ENCODE results near the gene BRME1.

The BRME1 gene

DNA sequence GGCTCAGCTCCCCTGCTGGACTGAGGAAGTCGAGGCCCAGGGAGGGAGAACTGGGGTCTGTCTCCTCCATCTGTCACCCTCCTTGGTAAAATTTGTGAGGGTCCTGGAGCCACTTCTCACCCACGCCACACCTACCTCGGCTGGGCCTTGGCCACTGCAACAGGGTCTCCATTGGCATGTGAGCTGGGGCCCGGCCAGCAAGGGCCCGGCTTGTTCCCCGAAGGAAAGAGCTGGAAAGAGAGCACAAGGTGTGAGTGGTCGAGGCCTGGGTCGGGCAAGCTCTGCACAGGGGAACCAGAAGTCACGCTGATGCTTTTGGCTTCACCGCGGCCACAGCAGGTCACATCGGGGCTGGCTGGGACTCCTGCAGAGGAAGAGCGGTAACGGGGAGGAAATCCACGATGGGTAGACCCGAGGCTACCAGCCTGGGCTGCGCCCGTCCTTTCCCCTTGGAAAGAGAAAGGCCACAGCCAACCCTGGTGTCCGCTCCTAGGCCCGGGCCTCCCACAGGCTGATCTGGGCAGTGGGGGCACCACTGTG lies 20.0 kb downstream of the BRME1 start:
- DNase-seq = no peak

DNA sequence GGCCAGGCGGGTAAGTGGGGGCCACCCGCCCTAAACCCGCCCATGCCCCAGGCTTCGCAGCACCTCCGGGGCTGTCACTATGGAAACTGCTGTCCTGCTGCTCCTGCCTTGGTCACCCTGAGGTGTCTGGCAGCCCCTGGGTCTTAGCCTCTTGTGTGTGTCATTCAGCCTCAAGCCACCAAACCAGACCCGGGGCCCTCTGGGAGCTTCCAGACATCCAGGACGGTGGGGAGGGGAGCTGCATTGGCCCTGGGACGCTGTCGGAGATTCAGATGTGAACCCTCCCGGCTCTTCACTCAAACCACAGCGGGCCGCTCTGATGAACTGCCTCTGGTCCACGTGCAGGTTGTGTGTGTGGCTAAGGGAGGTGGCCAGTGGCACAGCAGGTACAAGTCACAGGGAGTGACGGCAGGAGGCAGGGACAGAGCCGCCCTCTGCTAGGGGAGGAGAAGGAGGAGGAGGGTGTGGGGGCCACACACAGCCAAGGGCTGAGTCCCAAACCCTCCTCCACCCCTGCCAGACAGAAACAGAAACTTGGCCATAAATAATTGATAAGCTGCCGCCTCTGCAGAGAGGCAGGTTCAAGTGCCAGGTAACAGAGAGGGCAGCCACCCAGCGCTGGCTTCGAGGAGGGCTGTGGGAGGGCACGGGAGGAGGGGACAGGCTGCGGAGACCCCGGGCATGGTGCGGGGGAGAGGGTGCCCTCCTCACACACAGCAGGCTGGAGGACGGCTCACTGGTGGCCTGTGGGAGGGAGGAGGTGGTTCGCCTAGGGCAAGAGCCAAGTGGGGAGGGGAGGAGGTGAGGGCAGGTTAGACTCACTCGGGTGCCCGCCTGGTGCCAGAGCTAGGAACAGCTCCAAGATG lies 21.0 kb downstream of the BRME1 start:
- no peak for DNase-seq

DNA sequence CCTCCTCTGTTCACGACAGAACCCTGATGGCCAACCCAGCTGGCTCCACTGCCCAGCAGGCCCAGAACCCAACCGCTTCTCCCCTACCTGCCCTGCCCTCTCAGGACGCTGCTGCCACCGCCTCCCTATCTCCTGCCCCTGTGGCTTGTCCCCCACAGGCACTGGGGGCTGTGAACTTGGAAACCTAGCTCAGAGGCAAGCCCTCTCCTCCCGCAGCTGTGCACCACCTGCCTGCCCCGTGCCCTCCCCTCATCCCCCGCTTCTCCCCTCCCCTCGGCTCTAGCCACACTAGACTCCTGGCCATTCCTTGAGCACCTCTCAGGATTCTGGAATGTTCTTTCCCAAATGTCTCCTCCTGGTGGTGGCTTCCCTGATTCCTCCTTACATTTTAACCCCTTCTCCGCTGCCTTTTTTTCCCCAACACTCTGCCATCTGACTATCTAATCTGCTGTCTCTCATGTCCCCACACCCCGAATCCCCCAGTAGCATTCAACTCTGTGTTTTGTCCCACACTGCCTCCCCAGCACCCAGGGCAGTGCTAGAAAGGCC lies 22.3 kb downstream of the BRME1 start:
- no peak for DNase-seq

DNA sequence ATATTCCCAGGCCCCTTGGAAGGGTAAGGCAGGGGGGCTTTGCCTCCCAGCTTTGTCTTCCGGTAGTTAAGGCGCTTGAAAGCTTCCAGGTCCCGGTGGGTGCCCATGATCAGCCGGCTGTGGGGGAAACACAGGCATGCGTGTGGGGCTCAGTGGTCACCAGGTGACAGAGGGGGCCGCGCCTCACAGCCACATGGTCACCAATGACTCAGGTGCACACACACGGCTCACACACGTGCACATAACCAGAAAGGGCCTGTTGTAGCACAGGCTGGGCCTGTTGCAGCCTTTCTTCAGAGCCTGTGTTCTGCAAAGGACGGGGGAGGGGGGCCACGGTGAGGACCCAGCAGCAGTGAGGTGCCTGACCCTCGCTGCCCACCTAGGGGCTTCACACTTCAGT lies 23.1 kb downstream of the BRME1 start:
- no peak for DNase-seq

DNA sequence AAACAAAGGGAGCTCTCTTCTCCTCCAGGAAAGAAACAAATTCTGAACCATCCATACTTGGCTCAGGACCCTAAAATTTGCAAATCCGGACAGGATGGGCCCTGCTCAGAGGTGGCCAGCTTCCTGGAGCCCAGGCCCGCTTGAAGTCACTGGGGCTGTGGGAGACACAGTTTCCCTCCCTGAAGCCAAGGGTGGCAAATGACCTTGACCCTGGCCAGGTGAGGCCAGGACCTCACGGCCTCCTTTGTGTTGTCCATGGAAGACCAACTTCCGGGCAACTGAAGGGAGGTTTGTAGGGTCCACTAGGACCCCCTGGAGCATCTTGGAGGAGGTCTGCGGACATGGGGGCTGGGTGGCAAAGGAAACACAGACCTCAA lies 23.5 kb downstream of the BRME1 start:
- no peak for DNase-seq

DNA sequence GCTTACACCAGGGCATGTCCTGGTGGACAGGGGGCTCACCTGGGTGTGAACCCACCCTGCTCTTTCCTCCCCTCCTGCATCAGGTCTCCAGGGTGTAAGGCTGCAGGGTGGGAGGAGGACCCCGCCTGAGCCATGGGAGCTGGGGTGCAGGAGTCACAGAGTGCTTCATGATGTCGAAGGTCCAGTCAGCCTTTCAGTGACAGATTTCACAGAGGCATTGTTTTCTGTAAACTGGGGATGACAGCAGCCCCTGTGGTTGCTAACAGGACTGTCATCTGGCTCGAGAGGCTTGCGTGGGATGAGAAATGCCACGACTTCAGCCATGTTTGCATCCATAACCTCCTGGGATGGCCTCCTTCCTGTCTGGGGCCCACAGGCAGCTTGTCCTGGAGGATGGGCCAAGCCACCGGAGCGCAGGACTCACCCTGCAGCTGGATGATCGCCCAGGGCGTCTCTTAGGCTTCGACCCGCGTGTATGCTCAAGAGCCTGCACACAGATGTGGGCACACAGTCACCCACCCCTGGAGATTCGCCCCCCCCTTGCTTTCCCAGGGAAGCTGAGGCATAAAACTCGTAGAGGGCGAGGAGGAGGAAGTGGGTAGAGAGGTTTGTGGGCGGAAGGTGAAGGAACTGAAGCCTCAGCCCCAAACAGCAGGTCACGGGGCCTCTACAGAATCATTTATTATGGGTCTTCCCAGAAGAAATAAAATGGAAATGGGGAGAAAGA lies 24.1 kb downstream of the BRME1 start:
- DNase-seq = peak; percentile 80

DNA sequence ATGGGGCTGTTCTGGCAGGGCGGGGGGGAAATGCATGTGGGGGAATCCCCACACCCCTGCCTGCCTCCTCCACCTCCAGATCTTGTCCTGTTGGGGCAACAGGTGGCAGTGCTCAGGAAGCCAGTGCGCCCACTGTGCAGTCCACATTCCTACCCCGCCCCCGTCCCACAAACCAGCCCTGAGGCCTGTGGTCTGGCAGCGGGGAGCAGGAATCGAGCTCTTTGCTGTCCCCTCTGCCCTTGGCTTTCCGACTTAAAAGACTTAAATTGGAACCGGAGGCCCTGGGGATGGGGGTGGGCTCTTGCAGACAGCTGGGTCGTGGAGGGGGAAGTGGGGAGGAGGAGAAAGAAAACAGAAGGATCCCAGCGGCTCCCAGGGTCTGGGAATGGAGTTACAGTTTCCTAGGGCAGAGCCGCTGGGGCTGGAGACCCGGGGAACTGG lies 24.6 kb downstream of the BRME1 start:
- no peak for DNase-seq

DNA sequence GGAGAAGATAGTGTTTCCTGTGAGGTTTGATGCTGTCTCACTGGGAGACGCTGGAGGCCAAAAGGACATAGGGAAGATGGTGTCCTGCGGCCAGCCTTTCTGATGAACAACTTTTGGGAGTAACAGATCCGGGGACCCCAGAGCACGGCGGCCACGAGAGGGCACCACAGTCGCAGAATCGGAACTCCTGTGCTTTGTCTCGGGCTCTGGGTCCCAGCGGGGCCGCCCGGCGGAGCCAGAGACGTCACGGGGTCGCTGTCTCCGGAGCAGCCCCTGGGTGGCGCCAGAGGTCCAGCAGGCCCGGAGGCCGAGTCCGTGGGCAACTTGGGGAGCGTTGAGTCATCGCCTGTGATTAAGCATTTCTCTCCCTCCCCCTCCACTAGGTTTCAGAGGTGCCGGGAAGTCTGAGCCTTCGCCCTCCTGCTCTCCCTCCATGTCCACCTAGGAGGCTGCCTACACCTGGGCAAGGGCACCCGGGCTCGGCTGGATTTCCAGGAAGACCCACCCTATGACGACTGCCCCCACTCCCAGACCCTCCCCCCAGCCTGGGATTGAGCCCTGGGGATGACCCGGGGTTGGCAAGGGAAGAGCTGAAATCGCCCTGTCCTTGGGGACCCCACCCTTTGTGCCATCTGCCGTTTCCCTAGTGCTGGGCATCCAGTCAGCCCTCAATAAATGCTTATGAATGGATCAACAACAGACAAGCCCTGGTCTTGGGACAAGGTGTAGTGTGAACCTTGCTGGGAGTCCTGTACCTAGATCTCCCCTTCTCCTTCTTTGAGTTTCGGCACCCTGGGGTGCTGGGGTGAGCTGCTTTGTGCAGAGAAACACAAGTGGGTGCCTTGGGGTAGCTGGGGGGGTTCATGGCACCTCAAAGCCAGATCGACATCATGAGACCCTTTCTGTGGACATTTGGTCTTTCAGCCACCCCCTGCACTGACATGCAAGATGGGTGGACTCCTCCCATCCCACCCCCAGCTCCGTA lies 25.6 kb downstream of the BRME1 start:
- DNase-seq = peak; percentile 95

DNA sequence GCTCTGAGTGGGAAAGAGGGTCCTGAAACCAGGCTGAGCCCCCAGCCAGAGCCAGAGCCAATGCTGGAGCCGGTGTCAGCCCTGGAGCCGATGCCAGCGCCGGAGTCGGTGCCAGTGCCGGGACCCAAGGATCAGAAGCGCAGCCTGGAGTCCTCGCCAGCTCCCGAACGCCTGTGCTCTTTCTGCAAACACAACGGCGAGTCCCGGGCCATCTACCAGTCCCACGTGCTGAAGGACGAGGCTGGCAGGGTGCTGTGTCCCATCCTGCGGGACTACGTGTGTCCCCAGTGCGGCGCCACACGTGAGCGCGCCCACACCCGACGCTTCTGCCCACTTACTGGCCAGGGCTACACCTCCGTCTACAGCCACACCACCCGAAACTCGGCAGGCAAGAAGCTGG lies 28.6 kb downstream of the BRME1 start:
- no peak for DNase-seq

DNA sequence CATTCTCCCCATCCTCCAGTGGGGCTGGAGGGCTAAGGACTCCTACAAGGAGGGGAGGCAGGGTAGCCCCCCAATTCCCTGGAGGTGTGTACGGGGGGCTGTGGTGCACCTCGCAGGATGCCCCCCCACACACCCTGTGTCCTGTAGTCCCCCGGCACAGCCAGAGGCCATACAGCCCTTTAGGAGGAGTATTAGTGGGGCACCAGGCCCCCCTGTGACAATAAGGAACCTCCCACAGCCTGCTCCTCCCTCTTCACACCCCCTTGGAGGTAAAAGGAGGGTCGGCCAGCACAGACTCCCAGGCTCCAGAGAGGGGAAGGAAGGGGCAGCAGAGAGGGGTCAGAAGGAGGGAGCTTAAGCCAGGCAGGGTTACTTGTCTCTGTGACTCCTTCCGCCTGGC lies 29.1 kb downstream of the BRME1 start, which contains the start of gene NANOS3:
NANOS3 (plus strand) TSS at position 301 of the 400 bp plus-strand sequence. CDS start 115 bp downstream, outside the sequence.
- no peak for DNase-seq

DNA sequence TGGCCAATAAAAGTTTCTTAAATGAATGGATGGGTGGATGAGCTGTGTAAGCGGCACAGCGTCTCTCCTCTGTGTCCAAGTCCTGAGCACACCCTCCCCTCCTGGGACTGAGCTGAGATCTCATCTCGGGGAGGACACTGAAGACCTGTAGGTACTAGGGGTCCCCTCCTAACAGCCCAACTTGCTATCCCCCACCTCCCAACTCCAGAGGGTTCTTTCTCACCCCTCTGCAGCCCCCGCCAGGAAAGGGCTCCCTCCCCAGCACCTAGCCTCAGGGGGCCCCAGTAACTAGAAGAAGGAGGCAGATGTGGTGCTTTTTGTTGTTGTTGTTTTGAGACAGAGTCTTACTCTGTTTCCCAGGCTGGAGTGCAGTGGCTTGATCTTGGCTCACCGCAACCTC lies 30.1 kb downstream of the BRME1 start:
- DNase-seq = no peak

DNA sequence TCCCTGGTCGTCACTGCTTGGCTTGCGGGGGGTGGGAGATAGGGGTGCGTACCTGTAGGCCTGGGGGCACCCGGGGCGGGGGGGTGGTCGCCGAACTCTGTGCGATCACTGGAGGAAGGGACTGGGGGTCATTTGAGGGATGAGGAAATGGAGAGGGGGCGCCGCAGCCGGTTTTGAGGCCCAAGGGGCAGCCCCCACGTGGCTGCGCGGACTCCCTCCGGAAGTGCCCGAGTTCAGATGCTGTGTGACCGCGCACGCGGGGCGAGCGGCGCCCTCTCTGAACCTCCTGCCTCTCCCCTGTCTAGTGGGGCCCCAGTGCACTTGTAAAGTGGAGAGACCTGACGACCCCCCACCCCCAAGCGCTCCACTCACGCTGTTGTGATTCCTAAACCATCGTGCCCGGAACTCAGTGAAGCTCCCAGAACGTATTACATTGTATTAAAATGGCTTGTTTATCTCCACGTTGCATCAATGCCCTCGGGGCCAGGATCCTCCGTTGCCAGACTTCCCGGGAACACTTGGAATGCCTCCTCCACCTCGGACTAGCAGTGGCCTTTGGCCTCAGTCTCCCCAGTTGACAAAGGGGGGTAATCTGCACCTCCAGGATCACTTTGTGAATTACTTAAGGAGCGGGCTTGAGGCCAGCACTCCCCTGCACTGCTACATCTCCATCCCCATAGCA lies 31.9 kb downstream of the BRME1 start:
- DNase-seq = no peak

DNA sequence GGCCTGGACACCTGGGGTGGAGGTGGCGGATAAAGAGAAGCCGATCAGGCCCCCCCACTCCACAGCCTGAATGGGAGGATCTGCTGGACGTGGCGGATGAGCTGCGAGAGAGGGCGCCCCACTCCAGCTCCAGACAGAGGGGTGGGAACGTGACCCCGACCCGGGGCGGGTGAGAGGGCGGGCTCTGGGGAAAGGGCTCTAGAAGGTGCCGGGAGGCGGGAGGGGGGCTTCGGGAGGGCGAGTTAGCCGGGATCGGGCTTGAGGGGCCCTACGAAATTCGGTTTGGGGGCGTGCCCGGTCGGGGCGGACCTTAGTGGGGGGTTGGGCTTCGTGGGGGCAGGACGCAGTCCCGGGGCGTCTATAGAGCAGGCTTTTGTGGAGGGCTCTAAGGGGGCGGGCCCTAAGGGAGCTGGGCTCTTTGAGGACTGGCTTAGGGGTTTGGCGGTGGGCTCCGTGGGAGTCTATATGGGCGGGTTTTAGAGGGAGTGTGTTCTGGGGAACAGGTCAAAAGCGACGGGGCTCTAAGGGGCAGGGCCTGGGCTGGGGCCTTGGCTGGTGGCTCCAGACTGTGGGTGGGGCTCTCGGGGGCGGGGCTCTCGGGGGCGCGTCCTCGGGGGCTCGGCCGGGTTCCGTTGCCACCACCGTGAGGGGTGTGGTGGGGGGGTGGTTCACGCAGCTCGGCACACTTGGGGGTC lies 33.1 kb downstream of the BRME1 start:
- no peak for DNase-seq

DNA sequence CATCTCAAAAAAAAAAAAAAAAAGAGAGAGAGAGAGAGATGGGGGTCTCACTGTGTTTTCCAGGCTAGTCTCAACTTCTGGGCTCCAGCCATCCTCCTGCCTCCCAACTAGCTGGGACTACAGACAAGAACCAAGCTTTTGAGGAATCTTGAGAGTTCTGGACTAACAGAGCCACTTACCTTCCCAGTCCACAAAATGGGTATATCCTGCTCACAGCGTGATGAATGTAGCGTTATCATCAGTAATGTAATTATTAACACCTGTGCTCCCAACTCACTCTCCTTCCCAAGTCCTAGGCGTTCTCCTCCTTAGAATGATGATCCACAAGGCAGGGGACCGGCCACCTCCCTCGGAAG lies 33.6 kb downstream of the BRME1 start:
- no peak for DNase-seq

DNA sequence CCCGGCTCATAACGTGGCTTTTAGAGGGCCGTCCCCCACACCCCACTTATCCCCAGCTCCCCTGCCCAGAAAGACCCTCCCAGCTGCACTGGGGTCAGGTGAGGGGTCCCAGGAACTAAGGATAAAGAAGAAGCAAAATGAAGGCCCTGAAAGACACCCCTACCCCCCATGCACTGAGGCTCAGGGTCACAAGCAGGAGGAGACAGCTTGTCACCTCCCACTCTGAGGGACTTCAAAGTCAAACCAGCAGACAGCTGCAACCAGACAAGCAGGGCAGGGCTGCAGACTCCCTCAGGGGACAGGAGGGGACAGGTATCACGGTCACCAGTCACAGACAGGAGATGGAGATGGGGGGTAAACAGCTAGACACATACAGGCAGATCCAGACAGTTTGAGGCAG lies 35.0 kb downstream of the BRME1 start:
- DNase-seq = no peak

DNA sequence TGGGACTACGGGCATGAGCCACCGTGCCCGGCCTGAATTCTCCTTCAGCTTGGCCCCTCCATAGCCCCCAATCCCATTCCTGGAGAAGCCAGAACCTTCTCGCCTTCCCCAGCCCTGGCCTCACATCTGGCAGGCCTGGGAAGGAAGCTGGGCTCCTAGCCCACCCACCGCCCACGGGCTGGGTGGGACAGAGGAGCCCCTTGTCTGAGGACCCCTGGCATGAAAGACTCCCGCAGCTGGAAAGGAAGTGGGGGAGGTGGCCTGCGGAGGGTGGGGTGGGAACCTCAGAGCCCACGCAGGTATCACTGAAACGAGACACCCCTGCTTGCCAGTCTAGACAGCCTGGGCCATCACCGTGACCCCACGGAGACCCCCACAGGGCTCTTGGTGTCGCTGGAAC lies 36.6 kb downstream of the BRME1 start:
- no peak for DNase-seq

DNA sequence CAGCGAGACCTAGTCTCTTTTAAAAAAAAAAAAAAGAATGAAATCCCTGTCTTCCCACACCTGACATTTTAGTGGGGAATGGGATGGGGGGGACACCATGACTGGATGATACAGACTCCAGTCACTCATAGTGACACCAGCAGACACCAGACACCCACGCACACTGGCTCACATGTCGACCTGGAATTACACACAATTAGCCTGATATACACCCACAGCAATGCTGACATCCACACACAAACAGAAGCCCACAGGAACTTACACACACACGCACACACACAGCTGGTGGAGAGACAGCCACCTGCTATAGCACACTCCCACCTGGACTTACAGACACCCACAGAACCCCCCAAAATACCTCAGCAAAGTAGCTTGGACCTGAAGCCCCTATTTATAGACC lies 37.3 kb downstream of the BRME1 start:
- peak; percentile 55 for DNase-seq

DNA sequence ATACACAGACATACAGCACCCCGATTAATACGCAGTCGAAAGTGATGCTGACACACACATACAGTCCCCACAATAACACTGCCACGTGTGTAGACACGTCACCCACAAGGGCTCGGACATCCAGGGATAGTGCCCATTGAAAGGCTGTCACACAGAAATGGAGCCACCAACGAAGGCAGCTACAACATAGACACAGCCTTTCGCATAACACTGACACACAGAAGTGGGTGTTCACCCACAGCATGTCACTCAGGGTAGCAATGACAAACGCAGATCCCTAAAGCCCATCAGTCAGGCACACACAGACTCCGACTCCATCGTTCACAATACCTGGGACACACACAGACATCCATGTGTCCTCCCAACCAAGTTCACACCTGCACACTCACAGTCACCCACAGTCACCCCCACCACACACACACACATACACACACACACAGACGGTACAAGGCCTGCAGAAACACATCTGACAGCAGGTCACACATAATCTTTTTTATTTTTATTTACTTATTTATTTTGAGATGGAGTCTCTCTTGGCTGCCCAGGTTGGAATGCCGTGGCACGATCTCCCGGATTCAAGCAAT lies 39.4 kb downstream of the BRME1 start:
- no peak for DNase-seq

DNA sequence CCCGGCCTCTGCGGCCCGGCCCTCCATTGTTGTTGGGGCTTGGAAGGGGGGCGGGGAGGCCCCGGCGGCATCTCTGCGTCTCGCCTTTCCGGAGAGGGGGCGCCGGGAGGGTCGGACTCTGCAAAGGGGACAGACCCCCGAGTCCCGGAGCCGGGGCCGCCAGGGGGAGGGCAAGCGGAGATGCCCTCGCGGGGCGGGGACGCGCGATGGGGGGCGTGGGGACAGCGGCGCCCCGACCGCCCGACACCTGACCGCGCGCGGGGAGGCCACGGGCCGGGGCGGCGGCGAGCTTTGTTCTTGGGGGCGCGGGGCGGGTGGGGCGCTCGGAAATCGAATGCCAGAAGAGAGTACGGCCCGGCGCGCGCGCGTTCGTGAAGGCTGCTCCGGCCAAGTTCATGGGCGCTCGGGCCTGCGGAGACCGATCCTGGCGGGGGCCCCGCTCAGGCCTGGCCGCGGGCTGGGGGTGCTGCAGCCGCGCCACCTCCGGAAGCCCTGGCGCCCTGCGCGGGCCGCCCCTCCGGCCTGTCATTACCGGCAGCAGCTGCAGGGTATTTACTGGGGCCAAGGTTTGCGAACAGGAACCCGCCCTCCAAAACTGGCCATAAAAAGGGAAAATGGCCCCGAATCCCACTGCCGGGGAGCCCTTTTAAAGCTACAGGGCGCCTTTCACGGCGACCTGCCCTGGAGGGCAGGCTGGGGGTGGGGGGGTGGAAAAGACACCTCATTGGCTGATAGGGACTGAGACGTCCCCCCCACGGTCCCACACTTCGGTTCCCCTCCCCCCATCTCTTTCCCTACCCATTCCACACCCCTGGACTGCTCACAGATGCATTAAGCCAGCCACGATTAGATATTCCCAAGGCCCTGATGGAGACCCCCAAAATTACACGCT lies 40.1 kb downstream of the BRME1 start:
- DNase-seq = no peak

All from inflammatory macrophage treated with lipopolysaccharide for 4 hours (primary cell).